Endothelial cell (in vitro differentiated cells): ENCODE results near the gene ARIH1. TPM values are rescaled to one million over a fixed set of nuclear protein-coding genes. Genes with fewer than 3 reads are reported as not detected.

ENCODE experiments used
- DNase-seq: peaks from one replicate; pipeline ENCODE4 v3.0.0; 2021; ENCODE audit warnings: low spot score
- H3K27ac Mint-ChIP-seq: one replicate; pipeline ENCODE4 v1.8.0; 2021; ENCODE audit warnings: mixed read lengths, inconsistent platforms; ENCODE audit not compliant: unreplicated experiment
- H3K27me3 Mint-ChIP-seq: one replicate; pipeline ENCODE4 v1.8.0; 2021; ENCODE audit warnings: mild to moderate bottlenecking, moderate library complexity, mixed read lengths, inconsistent platforms; ENCODE audit not compliant: unreplicated experiment
- H3K36me3 Mint-ChIP-seq: one replicate; pipeline ENCODE4 v1.8.0; 2021; ENCODE audit warnings: mild to moderate bottlenecking, low read depth, mixed read lengths, inconsistent platforms; ENCODE audit not compliant: unreplicated experiment
- H3K4me1 Mint-ChIP-seq: one replicate; pipeline ENCODE4 v1.8.0; 2021; ENCODE audit warnings: mild to moderate bottlenecking, mixed read lengths, inconsistent platforms; ENCODE audit not compliant: unreplicated experiment
- H3K4me3 Mint-ChIP-seq: one replicate; pipeline ENCODE4 v1.8.0; 2021; ENCODE audit warnings: mild to moderate bottlenecking, mixed read lengths, inconsistent platforms; ENCODE audit not compliant: unreplicated experiment
- H3K9me3 Mint-ChIP-seq: one replicate; pipeline ENCODE4 v1.8.0; 2021; ENCODE audit warnings: mixed read lengths, inconsistent platforms; ENCODE audit not compliant: unreplicated experiment
- total RNA-seq: library from RNA; stranded (reverse); fragmentation: NEBNext Ultra II Directional; extraction: Animal tissue kit (Norgen Biotek cat#: 25700); gene quantifications from one replicate; pipeline ENCODE4 v1.2.1, GENCODE V29; 2021; ENCODE audit not compliant: unreplicated experiment
- TF ChIP-seq, protein P1 (sequence below): fragments of 200-600 bp; sonication (generic); IDR thresholded peaks from one replicate; pipeline ENCODE4 v1.5.0; 2021; ENCODE audit warnings: antibody characterized with exemption; ENCODE audit not compliant: unreplicated experiment

ARIH1 gene
- total RNA-seq, 1 donor from 2014 or later, result 184 TPM

DNA sequence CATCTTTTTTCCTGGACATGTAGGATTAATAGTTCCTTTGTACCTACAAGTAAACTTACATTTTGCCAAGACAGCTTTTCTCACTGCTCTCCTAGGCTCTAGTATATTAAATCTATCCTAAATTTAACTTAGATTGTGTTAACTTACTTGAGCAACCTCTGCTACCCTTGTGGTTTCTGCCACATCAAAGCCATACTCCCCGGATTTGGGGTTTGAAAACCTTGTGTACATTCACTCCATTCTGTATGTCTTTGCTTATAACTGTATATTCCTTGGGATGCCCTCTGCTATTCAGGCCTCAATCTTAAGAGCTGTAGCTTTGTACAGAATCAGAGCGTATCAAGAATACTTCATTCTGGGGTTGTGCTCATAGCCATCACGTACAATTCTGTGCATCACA lies 60.4 kb downstream of the ARIH1 start:
- no peaks in the 10 kb centered on the region for H3K4me1 Mint-ChIP-seq

DNA sequence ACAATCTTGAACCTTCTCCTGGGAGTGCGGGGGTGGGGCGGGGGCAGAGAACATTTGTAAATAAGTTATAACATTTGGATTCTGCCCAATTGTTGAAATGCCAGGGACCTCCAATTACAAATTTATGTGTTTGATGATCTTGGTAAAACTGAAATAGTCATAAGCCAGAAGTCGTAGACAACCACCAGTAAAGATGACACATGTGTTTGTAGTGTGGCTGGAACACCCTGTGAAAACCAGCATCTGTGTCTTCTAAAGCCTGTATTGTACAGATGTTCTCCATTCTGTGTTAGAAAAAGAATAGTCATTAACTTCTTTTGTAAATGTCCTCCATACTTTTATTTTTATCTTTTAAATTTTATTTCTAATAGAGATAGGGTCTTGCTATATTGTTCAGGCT lies 61.8 kb downstream of the ARIH1 start:
- TF ChIP-seq, protein P1, sequence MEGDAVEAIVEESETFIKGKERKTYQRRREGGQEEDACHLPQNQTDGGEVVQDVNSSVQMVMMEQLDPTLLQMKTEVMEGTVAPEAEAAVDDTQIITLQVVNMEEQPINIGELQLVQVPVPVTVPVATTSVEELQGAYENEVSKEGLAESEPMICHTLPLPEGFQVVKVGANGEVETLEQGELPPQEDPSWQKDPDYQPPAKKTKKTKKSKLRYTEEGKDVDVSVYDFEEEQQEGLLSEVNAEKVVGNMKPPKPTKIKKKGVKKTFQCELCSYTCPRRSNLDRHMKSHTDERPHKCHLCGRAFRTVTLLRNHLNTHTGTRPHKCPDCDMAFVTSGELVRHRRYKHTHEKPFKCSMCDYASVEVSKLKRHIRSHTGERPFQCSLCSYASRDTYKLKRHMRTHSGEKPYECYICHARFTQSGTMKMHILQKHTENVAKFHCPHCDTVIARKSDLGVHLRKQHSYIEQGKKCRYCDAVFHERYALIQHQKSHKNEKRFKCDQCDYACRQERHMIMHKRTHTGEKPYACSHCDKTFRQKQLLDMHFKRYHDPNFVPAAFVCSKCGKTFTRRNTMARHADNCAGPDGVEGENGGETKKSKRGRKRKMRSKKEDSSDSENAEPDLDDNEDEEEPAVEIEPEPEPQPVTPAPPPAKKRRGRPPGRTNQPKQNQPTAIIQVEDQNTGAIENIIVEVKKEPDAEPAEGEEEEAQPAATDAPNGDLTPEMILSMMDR, result no peak
- Mint-ChIP-seq H3K27me3 (no peaks in the 10 kb centered on the region), H3K9me3 (peaks cover 2% of the 10 kb centered on the region), H3K4me3 (no peak overlapping the region), H3K4me1 (no peaks in the 10 kb centered on the region), H3K36me3 (peaks cover 12% of the 10 kb centered on the region), H3K27ac (no peak overlapping the region)
- DNase-seq, result no peak

More for the DNA sequence above, 60.4 kb downstream of the ARIH1 start:
- Mint-ChIP-seq H3K4me3 (no peak overlapping the region), H3K9me3 (no peaks in the 10 kb centered on the region), H3K27me3 (no peaks in the 10 kb centered on the region), H3K36me3 (peaks cover 6% of the 10 kb centered on the region), H3K27ac (no peak overlapping the region)
- no peak for DNase-seq
- TF ChIP-seq, protein P1, result no peak

DNA sequence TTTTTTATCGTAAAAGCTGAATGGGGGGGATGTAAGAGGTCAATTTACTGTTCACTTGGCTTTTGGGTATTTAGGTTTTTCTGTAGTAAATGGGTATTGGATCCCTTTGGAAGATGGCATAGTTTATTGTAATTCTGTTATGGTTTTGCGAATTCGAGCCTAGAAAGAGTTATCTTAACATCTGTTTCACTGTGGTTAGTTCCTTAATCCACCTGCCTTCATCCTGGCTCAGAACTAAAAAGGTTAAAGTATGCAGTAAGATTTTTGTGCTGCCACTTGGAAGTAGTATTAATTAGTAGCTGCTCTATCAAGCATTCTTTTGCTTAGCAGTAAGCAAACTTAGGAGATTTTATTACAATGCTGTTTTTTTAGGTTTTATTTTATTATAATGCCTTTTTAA lies 62.4 kb downstream of the ARIH1 start:
- H3K27ac Mint-ChIP-seq, result no peak overlapping the region
- no peaks in the 10 kb centered on the region for H3K4me1 Mint-ChIP-seq
- no peak for DNase-seq
- H3K9me3 Mint-ChIP-seq, result peaks cover 4% of the 10 kb centered on the region
- H3K36me3 Mint-ChIP-seq, result peaks cover 15% of the 10 kb centered on the region
- TF ChIP-seq, protein P1, result no peak
- no peak overlapping the region for H3K4me3 Mint-ChIP-seq
- H3K27me3 Mint-ChIP-seq, result no peaks in the 10 kb centered on the region

DNA sequence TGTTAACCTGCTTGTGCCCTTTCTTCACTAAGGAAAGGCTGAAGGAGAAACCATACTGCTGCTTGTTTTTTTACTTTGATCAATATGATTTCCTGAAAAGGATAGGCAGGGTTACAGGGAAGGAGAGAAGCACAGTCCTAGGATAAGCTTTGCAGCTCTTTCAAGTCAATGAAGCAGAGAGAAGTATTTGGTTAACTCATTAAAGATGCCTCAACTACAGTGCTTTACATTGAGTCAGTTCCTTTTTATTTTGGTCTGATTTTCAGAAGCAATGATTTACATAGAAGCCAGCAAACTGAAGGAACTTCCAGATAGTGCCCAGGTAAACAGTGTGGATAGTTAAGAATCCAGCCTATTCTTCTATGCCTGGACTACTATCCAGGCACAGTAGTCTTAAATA lies 64.8 kb downstream of the ARIH1 start:
- H3K4me3 Mint-ChIP-seq, result no peak overlapping the region
- H3K27ac Mint-ChIP-seq, result no peak overlapping the region
- no peaks in the 10 kb centered on the region for H3K27me3 Mint-ChIP-seq
- no peaks in the 10 kb centered on the region for H3K4me1 Mint-ChIP-seq
- TF ChIP-seq, protein P1, result no peak
- no peak for DNase-seq
- peaks cover 15% of the 10 kb centered on the region for H3K36me3 Mint-ChIP-seq
- H3K9me3 Mint-ChIP-seq, result peaks cover 4% of the 10 kb centered on the region

DNA sequence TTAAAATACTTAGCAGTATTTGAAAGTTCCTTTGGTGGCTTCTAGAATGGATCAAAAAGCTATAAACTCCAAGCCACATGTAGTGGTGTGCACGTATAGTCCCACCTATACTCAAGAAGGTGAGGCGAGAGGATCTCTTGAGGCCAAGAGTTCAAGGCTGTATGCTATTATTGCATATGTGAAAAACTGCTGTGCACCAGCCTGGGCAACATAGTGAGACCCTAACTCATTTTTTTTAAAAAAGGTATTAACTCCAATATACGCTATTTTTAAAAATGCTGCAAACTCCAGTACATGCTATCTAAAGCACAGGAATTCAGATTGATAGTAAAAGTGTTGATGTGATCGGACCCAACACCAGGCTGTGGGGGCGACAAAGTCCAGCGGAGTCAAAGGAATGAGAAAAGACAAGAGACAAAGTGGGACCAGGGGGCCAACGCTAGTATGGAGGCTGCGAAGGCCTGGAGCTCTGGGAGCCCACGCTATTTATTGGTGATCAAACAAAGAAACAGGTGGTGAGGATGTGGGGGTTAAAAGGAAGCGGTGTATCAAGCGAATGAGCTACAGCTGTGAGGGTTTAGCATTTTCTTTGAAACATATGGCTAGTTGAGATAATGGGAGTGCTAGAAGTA lies 66.6 kb downstream of the ARIH1 start:
- Mint-ChIP-seq H3K9me3 (peaks cover 4% of the 10 kb centered on the region), H3K36me3 (peaks cover 21% of the 10 kb centered on the region), H3K27me3 (no peaks in the 10 kb centered on the region), H3K4me1 (no peaks in the 10 kb centered on the region), H3K4me3 (no peak overlapping the region), H3K27ac (no peak overlapping the region)
- TF ChIP-seq, protein P1, result no peak
- DNase-seq, result no peak
